Measurements from ENCODE around the gene RARRES1.

Gene RARRES1, protein sequence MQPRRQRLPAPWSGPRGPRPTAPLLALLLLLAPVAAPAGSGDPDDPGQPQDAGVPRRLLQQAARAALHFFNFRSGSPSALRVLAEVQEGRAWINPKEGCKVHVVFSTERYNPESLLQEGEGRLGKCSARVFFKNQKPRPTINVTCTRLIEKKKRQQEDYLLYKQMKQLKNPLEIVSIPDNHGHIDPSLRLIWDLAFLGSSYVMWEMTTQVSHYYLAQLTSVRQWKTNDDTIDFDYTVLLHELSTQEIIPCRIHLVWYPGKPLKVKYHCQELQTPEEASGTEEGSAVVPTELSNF

DNA sequence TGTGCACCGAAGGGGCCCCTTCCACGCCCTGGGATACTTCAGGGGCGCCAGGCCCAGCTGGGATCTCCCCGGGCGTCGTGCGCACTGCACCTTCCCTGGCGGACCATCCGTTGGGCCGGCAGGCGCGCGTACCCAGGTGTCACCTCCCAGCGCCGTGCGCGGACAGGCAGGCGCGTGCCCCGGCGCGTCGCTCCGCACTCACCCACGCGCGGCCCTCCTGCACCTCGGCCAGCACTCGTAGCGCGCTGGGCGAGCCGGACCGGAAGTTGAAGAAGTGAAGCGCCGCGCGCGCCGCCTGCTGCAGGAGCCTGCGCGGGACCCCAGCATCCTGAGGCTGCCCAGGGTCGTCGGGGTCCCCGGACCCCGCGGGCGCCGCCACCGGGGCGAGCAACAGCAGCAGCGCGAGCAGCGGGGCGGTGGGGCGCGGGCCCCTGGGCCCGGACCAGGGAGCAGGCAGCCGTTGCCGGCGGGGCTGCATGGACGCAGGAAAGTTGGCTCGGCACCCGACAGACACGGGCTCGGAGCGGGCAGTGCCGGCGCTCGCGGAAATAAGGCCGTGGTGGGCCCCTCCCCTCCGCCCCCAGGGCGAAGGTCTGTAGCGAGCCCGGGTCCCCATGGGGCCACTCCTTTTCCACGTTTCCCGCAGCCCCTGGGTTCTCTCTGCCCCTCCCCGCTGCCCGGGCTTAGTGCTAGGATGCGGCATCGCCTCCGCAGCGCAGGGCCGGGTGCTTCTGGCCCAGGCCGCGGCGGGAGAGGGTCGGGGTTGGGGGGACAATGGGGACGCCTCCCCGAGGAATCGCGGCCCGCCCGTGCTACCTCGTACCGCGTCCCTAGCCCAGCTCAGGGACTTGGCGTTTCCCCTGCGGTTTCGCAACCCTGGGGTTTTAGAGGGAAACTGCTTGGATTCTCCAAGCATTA lies at the start of gene RARRES1:
RARRES1 (minus strand) TSS at position 520 of the 918 bp plus-strand sequence; CDS start at position 478, 42 bp downstream.
- peak; percentile 21 for DNase-seq

DNA sequence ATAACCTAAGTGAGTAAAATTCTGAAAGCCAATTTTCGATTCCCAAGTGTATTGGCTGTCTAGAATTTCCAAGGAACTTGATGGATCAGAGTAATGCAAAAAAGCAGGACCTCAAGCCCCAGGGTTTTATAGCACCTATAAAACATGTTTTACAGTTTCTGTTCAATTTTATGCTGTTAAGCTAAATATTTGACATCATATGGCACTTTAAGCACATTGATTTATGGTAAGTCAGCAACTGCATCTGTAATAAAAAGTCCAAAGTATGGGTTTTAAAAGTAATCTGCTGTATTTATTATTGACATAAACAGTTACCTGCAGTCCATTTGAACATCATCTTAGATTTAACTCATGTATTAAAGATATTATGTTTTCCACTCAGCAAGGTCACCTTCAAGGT lies 49.6 kb upstream of the RARRES1 start:
- no peak for DNase-seq

- no peak for DNase-seq
These were observed 48.9 kb upstream of the RARRES1 start for GRCh38 chr3:158781191-158781590.

DNA sequence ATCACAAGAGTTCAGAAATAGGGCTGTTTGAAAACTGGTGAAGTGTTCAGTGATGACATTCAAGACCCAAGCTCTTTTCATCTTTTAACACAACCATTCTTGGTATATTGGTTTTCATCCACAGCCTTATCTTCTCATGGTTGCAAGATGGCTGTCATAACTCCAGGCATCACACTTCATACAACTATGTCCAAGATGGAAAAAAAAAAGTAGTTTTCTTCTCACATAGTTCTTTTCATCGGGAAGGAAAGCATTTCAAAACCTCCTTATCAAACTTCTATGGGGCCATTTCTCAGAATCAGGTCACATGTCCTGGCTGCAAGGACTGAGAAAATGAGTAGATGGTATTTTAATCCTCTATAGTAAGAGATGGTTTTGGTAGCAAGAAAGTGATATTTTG lies 48.5 kb upstream of the RARRES1 start:
- no peak for DNase-seq

- no peak for DNase-seq
These were observed 45.1 kb upstream of the RARRES1 start for GRCh38 chr3:158777161-158777873.

GRCh38 chr3:158776531-158776930 lies 44.3 kb upstream of the RARRES1 start:
- no peak for DNase-seq

DNA sequence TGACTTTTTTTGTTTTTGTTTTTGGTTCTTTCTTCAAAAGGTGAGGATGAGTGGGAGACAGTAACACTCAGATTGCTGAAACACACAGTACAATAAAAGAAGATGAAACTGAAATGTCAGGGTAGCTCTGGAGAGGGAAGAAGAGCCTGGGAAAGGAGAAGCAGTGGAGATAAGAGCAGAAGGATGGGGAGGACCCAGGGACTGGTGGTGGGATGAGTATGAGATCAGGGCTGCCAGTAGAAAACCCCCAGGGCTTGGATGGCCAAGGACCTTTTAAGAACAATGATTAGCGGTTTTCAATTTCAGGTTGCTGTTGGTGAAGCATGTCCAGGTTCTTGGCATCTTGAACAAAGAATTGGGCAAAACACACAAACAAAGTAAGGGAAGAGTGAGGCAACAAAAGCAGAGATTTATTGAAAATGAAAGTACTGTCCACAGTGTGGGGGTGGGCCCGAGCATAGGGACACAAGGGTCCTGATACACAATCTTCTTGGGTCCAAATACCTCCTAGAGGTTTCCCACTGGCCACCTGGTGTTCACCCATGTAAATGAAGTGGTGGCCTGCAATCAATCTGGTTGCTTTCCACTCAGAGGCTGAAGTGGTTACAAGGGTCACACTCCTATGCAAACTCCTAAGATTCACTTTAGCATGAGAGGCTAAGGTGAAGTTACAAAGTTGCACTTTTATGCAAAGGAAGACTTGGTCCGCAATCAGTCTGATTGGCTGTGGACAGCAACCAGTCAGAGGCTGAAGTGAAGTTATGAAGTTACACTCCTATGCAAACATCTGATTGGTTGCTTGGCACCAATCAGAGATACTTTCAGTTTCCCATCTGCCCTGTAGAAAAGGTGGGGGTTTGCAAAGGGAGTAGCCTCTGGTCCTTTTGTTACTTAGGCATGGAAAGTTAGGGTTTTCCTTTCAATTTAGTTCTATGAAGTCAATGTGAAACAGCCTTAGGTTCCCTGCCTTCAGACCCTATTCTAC lies 43.5 kb upstream of the RARRES1 start:
- DNase-seq: no peak

DNA sequence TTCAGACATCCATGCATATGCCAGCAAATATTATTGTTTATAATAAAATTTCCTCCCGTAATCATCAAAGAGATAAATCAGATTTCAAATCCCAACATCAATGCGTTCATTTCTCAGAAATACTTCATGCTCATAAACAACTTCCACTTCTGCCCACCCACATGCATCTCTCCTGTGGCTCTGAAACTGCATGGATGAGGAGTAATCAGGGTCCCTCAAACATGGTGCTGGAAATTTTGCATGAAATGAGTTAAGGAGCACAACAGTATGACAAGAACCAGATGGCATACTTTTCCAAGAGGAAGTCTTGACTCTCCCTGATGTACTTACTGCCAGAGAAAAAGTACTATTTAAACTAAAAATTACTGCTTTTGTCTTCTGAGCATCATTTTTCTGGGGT lies 42.7 kb upstream of the RARRES1 start:
- DNase-seq: no peak

DNA sequence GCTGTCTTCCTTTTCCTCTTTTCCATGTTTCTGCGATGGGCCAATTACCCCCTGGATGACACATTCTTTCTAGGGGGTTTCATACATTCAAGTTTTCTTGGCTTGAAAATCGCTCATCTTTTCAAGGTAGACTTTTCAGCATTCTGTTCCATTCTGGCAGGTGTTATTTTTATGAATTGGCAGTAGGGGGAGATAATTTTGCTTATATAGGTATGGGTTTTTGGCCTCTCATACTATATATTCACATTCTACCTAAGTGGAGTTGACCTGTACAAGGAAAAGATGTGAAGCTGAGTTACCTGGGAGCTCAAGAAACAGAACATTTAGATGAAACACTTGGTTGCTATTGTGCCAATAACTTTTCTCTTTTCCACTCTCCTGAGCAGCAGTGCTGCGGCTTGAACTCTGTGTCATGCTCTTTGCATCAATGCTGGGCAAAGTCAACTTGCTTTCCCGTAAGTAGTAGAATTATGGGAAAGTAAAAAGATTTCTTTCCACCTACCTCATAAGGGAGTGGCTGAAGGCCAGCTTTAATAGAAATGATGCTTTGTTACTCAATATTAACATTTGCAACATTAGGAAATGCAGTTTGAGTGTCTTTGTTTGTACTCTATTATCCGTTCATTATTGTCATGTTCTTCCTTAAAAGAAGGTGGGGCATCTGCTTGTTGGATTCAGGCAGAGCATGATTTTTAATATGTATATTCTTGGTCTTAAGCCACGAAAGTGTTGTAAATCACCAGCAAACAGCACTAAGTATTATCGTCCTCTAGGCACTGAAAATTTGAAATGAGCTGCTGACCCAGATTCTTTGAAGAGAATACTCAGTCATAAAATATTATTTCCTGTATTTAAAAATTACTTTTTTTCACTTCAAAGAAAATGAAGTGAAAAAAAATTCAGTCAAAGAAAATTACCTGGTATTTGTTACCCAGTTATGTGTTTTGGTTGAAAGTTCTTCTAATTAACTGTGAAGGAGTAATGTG lies 41.9 kb upstream of the RARRES1 start:
- DNase-seq: no peak

DNA sequence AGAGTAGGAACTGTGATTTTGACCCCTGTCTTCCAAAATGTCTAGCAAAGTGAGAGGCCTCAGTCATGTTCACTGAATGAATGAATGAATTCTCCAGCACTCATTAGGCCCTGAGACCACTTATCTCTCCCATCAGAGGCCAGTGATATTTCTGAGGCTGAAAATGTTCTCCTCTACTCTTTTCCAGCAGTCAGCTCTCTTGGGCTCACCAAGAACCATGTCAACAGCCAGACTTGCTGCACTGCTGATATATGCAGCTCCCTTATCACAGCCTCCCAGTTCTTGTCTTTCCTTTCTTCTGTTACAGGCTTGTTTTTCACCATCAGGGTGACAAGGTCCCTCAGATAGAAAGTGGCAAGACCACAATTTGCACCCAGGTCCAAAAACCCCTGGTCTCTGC lies 40.9 kb upstream of the RARRES1 start:
- no peak for DNase-seq

GRCh38 chr3:158771982-158772381 lies 39.7 kb upstream of the RARRES1 start:
- no peak for DNase-seq

GRCh38 chr3:158771577-158771976 lies 39.3 kb upstream of the RARRES1 start:
- DNase-seq: no peak

DNA sequence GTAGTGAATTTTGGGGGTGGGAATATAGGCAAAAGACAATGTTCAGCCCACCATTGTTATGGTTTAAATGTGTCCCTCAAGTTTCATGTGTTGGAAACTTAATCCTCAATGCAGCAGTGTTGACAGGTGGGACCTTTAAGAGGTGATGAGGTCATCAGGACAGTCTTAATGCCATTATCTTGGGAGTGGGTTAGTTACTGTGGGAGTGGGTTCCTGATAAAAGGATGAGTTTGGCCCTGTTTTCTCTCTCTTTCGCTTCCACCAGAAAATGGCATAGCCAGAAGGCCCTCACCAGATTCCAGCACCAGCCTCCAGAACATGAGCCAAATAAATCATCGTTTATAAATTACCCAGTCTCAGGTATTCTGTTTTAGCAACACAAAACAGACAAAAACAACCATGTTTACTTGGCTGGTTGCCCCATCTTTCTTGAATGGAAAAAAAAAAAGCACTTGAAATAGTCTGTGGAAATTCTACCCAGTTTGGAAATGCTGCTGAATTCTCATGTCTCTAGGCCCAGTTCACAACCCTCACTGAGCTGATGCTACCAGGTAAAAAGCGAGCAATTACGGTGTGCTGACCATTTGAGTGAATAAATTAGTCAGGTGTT lies 38.6 kb upstream of the RARRES1 start:
- no peak for DNase-seq

DNA sequence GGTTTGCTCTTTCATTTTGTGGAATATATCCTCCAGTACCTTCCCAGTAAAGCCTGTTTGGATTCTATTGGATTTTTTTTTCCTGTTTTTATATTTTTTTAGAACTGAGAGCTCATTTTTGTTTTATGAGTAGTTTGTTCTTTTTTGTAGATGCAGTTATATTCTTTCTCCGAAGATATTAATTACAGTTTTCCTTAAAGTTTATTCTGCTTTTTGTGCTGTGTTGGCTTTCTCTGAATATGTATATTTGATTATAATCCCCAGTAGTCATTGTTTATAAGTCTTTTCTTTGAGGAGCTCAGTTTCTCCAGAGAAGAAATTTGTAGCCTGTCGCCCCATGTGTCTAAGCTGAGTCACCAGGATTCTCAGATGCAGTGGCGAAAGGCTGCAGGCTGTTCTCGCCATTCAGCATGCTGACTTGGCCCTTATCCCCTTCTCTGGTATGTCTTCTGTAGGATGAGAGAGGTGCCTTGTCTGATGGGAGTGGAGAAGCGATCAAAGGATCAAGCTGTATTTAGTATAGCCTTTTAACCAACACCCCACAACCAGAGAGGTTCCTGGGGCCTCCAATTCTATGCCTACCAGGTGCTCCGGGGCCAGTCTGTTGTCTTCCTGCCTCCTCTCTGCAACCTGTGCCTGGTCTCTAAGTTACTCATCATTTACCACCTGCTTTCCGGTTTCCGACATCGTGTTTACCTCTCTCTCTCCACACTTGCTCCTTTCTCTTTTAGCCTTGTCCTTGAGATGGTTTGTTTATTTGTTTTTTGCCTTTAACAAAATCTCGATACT lies 37.9 kb upstream of the RARRES1 start:
- DNase-seq: no peak

DNA sequence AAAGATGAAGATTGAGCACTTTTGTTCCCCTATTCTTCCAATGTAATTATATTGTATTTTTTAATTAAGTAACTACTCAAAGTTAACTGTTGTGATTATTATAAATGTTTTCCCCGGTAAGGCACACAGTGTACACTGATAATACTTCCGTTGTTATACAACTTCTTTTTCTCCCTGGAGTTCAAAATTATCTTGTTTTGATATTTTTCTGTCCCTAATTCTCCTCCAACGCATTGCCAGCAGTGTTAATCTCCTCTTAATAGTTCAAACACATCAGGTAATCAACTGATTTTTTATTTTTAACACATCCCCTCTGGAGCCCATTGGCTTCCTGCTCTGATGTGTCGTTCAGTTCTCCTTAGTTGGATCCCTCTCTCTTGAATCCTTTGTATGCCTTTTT lies 37.3 kb upstream of the RARRES1 start:
- DNase-seq: no peak

DNA sequence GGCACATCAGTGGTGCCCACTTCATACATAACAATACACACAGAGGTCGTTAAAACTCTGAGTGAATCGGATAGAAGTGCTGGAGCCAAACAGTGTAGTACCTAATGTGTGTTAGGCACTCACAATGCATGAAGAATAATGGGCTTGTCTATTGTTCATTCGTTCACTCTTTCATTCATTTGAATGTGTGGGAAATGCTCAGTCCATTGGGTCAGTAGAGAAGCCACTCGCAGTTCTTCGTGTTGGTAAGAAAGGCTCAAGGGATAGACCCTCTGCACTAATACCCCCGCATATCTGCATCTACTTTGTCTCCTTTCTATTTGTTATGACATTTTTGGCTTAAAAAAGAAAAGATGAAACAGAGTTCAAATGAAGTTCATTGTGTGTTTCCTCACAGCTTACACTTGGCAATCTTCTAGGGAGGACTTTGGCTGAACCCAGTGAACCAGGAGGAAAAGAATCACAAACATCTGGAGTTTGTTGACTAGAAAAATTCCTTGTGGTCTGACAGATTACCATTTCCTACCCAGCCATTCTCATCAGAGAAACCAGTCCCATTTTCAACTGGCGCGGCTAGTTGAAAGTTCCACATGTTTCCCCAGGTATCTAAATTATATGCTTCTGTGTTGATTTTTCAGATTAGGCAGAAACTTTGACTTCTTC lies 36.8 kb upstream of the RARRES1 start:
- no peak for DNase-seq

GRCh38 chr3:158768361-158768787 lies 36.1 kb upstream of the RARRES1 start:
- no peak for DNase-seq

DNA sequence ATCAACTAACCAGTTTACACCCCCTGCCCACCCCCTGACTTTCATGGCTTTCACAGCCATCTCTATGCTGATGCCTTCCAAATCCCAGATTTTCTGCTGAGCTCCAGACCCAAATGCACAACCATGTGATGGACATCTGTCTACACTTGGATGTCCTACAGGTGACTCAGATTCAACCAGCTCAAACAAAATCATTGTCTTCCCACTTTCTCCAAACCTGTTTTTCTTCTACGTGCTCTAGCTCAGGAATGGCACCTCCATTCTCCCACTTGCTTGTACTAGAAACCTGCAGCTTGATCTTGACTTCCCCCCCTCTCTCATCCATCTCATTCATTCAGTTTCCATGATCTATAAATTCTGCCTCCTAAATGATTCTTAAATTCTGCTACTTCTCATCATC lies 34.1 kb upstream of the RARRES1 start:
- no peak for DNase-seq
